Measurements from ENCODE around the gene LAPTM5. TPM values are rescaled to one million over a fixed set of nuclear protein-coding genes. Genes with fewer than 3 reads are reported as not detected.

The LAPTM5 gene
- total RNA-seq, 1 donor from 2014 or later = 0.77 TPM

DNA sequence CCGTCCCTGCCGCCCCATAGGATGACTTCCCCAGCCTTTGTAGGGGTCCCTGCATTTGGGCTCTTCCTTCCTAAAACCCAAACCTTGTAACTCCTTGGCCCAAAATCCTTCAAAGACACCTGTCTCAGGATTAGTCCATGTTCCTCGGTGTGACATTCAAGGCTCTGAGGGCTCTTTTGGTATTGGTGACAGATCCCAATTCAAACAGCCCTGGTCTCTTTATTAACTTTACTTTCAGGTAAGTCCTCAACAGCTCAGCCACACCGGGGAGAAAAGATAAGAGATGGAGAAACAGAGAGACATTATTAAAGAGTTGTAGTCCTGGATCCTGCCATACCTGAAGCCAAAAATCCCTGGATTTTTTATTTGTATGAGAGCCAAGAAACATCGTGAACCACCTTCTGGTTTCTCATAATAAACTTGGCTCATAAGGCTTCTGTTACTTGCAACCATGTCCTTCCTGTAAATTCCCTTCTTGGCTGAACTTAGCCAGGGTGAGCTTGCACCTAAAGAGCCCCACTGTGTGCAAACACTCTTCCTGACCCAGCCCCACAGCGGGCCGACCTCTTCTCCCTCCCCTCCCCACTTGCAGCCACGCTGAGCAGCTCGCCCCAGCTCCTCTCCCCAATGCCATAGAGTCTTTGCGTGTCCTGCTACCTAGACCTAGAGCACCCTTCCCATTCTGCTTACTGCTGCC is 26.3 kb downstream of the LAPTM5 start:
- Histone ChIP-seq H3K27me3 (ENCODE audit: insufficient read depth, low read length) (peaks cover 5% of the 10 kb centered on the region), H3K36me3 (ENCODE audit: insufficient read depth, low read length) (no peaks in the 10 kb centered on the region), H3K4me2 (ENCODE audit: low read length) (no peak overlapping the region), H3K4me1 (ENCODE audit: insufficient read depth, low read length) (peaks cover 8% of the 10 kb centered on the region), H3K27ac (ENCODE audit: low read depth, low read length) (no peak overlapping the region), H3K9me3 (ENCODE audit: insufficient read depth, low read depth, low read length) (no peaks in the 10 kb centered on the region), H3K4me3 (ENCODE audit: insufficient read depth, low read depth, low read length) (no peak overlapping the region), H2AFZ (ENCODE audit: low read depth, low read length) (no peak overlapping the region), H4K20me1 (ENCODE audit: insufficient read depth, low read length) (no peaks in the 10 kb centered on the region), H3K9ac (ENCODE audit: low read length) (no peak overlapping the region), H3K79me2 (ENCODE audit: insufficient read depth, low read length) (no peaks in the 10 kb centered on the region)
- no peak overlapping the region for H3K4me3 Mint-ChIP-seq (ENCODE audit: unreplicated experiment)
- no peak for DNase-seq (ENCODE audit: low read depth)
- no peaks in the 10 kb centered on the region for H3K36me3 Mint-ChIP-seq (ENCODE audit: low read depth, unreplicated experiment)
- H3K27me3 Mint-ChIP-seq (ENCODE audit: low read depth, unreplicated experiment) = peaks cover 13% of the 10 kb centered on the region
- H3K27ac Mint-ChIP-seq (ENCODE audit: unreplicated experiment) = no peak overlapping the region
- no peak for FAIRE-seq
- H3K4me1 Mint-ChIP-seq (ENCODE audit: low read depth, unreplicated experiment) = peaks cover 21% of the 10 kb centered on the region
- TF ChIP-seq, protein P1, sequence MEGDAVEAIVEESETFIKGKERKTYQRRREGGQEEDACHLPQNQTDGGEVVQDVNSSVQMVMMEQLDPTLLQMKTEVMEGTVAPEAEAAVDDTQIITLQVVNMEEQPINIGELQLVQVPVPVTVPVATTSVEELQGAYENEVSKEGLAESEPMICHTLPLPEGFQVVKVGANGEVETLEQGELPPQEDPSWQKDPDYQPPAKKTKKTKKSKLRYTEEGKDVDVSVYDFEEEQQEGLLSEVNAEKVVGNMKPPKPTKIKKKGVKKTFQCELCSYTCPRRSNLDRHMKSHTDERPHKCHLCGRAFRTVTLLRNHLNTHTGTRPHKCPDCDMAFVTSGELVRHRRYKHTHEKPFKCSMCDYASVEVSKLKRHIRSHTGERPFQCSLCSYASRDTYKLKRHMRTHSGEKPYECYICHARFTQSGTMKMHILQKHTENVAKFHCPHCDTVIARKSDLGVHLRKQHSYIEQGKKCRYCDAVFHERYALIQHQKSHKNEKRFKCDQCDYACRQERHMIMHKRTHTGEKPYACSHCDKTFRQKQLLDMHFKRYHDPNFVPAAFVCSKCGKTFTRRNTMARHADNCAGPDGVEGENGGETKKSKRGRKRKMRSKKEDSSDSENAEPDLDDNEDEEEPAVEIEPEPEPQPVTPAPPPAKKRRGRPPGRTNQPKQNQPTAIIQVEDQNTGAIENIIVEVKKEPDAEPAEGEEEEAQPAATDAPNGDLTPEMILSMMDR (IDR thresholded peaks at IDR 0.05; ENCODE audit: insufficient read depth, low read depth, low read length) = no peak
- TF ChIP-seq EZH2 (IDR thresholded peaks at IDR 0.05; ENCODE audit: insufficient read depth, low read length) = no peak
- H3K9me3 Mint-ChIP-seq (ENCODE audit: unreplicated experiment) = no peaks in the 10 kb centered on the region

- H3K4me3 Mint-ChIP-seq (ENCODE audit: unreplicated experiment) = no peak overlapping the region
- H3K27ac Mint-ChIP-seq (ENCODE audit: unreplicated experiment) = no peak overlapping the region
These were observed 27.0 kb downstream of the LAPTM5 start for GRCh38 chr1:30730346-30731108.

More at GRCh38 chr1:30730346-30731108, 27.0 kb downstream of the LAPTM5 start:
- H3K9ac ChIP-seq (ENCODE audit: low read length) = no peak overlapping the region
- Mint-ChIP-seq H3K9me3 (ENCODE audit: unreplicated experiment) (no peaks in the 10 kb centered on the region), H3K27me3 (ENCODE audit: low read depth, unreplicated experiment) (peaks cover 8% of the 10 kb centered on the region), H3K4me1 (ENCODE audit: low read depth, unreplicated experiment) (peaks cover 21% of the 10 kb centered on the region), H3K36me3 (ENCODE audit: low read depth, unreplicated experiment) (no peaks in the 10 kb centered on the region)
- no peak overlapping the region for H2AFZ ChIP-seq (ENCODE audit: low read depth, low read length)
- no peaks in the 10 kb centered on the region for H3K9me3 ChIP-seq (ENCODE audit: insufficient read depth, low read depth, low read length)
- DNase-seq (ENCODE audit: low read depth) (no peak), FAIRE-seq (no peak)
- peaks cover 5% of the 10 kb centered on the region for H3K27me3 ChIP-seq (ENCODE audit: insufficient read depth, low read length)
- no peaks in the 10 kb centered on the region for H3K79me2 ChIP-seq (ENCODE audit: insufficient read depth, low read length)
- H3K4me3 ChIP-seq (ENCODE audit: insufficient read depth, low read depth, low read length) = no peak overlapping the region
- H3K4me1 ChIP-seq (ENCODE audit: insufficient read depth, low read length) = peaks cover 8% of the 10 kb centered on the region
- H3K36me3 ChIP-seq (ENCODE audit: insufficient read depth, low read length) = no peaks in the 10 kb centered on the region
- no peaks in the 10 kb centered on the region for H4K20me1 ChIP-seq (ENCODE audit: insufficient read depth, low read length)
- H3K27ac ChIP-seq (ENCODE audit: low read depth, low read length) = no peak overlapping the region
- TF ChIP-seq EZH2 (IDR thresholded peaks at IDR 0.05; ENCODE audit: insufficient read depth, low read length) = no peak
- TF ChIP-seq, protein P1 (IDR thresholded peaks at IDR 0.05; ENCODE audit: insufficient read depth, low read depth, low read length) = no peak
- no peak overlapping the region for H3K4me2 ChIP-seq (ENCODE audit: low read length)
